OCI-LY1 (cell line): ENCODE data around the gene ATP7B.

ENCODE experiments used
- CTCF ChIP-seq: fragments of 200-600 bp; sonication (generic), shearing (Covaris generic); IDR thresholded peaks from 2 replicates; pipeline ENCODE4 v1.5.1; 2017; ENCODE audit warnings: mild to moderate bottlenecking, antibody characterized with exemption, low read length, moderate library complexity, mixed read lengths
- EZH2 ChIP-seq: fragments of 200-600 bp; sonication (generic), shearing (Covaris generic); IDR thresholded peaks from 2 replicates; pipeline ENCODE4 v1.8.0; 2017; ENCODE audit warnings: borderline replicate concordance, mixed run types, mild to moderate bottlenecking, antibody characterized with exemption, low read length, moderate library complexity, mixed read lengths

- TF ChIP-seq EZH2 (no peak), CTCF (no peak)
Measured at GRCh38 chr13:52020191-52020590, 8.9 kb upstream of the ATP7B start.
